ENCODE data around the gene STAU1.
A peak's percentile ranks its signal among the peaks of the same experiment; 100 is the strongest.
"Not testable (repeated sequence)": the region's sequence is repeated elsewhere in the genome, so short reads cannot be mapped to it uniquely, and the experiment has no call there.

STAU1 gene

GRCh38 chr20:49203746-49204145 lies 15.6 kb upstream of the STAU1 start:
- H3K79me2 ChIP-seq (ENCODE audit: insufficient read depth, low read depth): no peaks in the 10 kb centered on the region
- no peaks in the 10 kb centered on the region for H3K36me3 ChIP-seq (ENCODE audit: insufficient read depth)

DNA sequence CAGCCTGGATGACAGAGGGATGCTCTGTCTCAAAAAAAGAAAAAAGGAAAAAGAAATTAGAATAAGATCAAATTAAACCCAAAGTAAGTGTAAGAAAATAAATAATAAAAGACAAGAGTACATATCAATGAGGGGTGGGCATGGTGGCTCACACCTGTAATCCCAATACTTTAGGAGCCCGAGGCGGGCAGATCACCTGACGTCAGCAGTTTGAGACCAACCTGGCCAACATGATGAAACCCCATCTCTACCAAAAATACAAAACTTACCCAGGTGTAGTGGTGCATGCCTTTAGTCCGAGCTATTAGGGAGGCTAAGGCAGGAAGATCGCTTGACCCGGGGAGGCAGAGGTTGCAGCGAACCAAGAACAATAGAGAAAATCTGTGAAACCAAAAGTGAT lies 14.9 kb upstream of the STAU1 start:
- no peaks in the 10 kb centered on the region for H4K20me1 ChIP-seq (ENCODE audit: insufficient read depth)
- no peak overlapping the region for H2AFZ ChIP-seq (ENCODE audit: low read depth)
- H3K4me1 ChIP-seq (ENCODE audit: low read depth, poor library complexity, severe bottlenecking): no peaks in the 10 kb centered on the region
- no peaks in the 10 kb centered on the region for H3K36me3 ChIP-seq (ENCODE audit: insufficient read depth)
- H3K79me2 ChIP-seq (ENCODE audit: insufficient read depth, low read depth): no peaks in the 10 kb centered on the region
- H3K4me2 ChIP-seq: no peak overlapping the region
- no peak overlapping the region for H3K9ac ChIP-seq
- no peak overlapping the region for H3K4me3 ChIP-seq (IDR thresholded peaks at IDR 0.05; ENCODE audit: insufficient read depth, low read depth, low read length)
- TF ChIP-seq, protein P1, sequence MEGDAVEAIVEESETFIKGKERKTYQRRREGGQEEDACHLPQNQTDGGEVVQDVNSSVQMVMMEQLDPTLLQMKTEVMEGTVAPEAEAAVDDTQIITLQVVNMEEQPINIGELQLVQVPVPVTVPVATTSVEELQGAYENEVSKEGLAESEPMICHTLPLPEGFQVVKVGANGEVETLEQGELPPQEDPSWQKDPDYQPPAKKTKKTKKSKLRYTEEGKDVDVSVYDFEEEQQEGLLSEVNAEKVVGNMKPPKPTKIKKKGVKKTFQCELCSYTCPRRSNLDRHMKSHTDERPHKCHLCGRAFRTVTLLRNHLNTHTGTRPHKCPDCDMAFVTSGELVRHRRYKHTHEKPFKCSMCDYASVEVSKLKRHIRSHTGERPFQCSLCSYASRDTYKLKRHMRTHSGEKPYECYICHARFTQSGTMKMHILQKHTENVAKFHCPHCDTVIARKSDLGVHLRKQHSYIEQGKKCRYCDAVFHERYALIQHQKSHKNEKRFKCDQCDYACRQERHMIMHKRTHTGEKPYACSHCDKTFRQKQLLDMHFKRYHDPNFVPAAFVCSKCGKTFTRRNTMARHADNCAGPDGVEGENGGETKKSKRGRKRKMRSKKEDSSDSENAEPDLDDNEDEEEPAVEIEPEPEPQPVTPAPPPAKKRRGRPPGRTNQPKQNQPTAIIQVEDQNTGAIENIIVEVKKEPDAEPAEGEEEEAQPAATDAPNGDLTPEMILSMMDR (conservative IDR thresholded peaks at IDR 0.05; ENCODE audit: low read depth, low read length): no peak
- H3K27ac ChIP-seq: no peak overlapping the region
- H3K27me3 ChIP-seq (ENCODE audit: insufficient read depth, low read depth): no peaks in the 10 kb centered on the region

More at GRCh38 chr20:49203746-49204145, 15.6 kb upstream of the STAU1 start:
- Histone ChIP-seq H4K20me1 (ENCODE audit: insufficient read depth) (no peaks in the 10 kb centered on the region), H3K9ac (no peak overlapping the region), H3K4me2 (no peak overlapping the region), H2AFZ (ENCODE audit: low read depth) (no peak overlapping the region), H3K4me1 (ENCODE audit: low read depth, poor library complexity, severe bottlenecking) (no peaks in the 10 kb centered on the region), H3K27ac (no peak overlapping the region), H3K27me3 (ENCODE audit: insufficient read depth, low read depth) (no peaks in the 10 kb centered on the region), H3K4me3 (IDR thresholded peaks at IDR 0.05; ENCODE audit: insufficient read depth, low read depth, low read length) (no peak overlapping the region)
- TF ChIP-seq, protein P1 (conservative IDR thresholded peaks at IDR 0.05; ENCODE audit: low read depth, low read length): no peak

DNA sequence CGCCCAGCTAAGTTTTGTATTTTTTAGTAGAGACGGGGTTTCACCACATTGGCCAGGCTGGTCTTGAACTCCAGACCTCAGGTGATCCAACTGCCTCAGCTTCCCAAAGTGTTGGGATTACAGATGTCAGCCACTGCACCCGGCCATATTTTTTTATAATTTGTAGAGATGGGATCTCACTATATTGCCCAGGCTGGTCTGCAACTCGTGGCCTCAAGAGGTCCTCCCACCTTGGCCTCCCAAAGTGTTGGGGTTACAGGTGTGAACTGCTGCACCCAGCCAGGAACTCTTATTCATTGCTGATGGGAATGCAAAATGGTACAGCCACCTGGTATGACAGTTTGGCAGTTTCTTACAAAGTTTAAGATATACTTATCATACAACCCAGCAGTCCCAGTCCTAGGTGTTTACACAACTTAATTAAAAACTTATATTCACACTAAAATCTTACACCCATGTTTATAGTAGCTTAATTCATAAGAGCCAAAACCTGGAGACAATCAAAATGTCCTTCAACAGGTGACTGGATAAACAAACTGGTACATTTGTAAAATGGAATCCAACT lies 11.7 kb upstream of the STAU1 start:
- H2AFZ ChIP-seq (ENCODE audit: low read depth): no peak overlapping the region
- H3K27ac ChIP-seq: no peak overlapping the region
- H4K20me1 ChIP-seq (ENCODE audit: insufficient read depth): no peaks in the 10 kb centered on the region
- H3K9ac ChIP-seq: no peak overlapping the region
- no peak overlapping the region for H3K4me3 ChIP-seq (IDR thresholded peaks at IDR 0.05; ENCODE audit: insufficient read depth, low read depth, low read length)
- no peaks in the 10 kb centered on the region for H3K79me2 ChIP-seq (ENCODE audit: insufficient read depth, low read depth)
- no peaks in the 10 kb centered on the region for H3K27me3 ChIP-seq (ENCODE audit: insufficient read depth, low read depth)
- no peaks in the 10 kb centered on the region for H3K36me3 ChIP-seq (ENCODE audit: insufficient read depth)
- no peak overlapping the region for H3K4me2 ChIP-seq
- no peaks in the 10 kb centered on the region for H3K4me1 ChIP-seq (ENCODE audit: low read depth, poor library complexity, severe bottlenecking)
- TF ChIP-seq, protein P1 (conservative IDR thresholded peaks at IDR 0.05; ENCODE audit: low read depth, low read length): no peak

- not testable (repeated sequence) for H3K27me3 ChIP-seq (ENCODE audit: insufficient read depth, low read depth); H2AFZ ChIP-seq (ENCODE audit: low read depth); H3K4me1 ChIP-seq (ENCODE audit: low read depth, poor library complexity, severe bottlenecking); H3K9ac ChIP-seq; H3K4me2 ChIP-seq; H3K36me3 ChIP-seq (ENCODE audit: insufficient read depth); H3K4me3 ChIP-seq (IDR thresholded peaks at IDR 0.05; ENCODE audit: insufficient read depth, low read depth, low read length); H4K20me1 ChIP-seq (ENCODE audit: insufficient read depth); H3K27ac ChIP-seq; H3K79me2 ChIP-seq (ENCODE audit: insufficient read depth, low read depth)
Observed at GRCh38 chr20:49192944-49193518, 4.9 kb upstream of the STAU1 start.

DNA sequence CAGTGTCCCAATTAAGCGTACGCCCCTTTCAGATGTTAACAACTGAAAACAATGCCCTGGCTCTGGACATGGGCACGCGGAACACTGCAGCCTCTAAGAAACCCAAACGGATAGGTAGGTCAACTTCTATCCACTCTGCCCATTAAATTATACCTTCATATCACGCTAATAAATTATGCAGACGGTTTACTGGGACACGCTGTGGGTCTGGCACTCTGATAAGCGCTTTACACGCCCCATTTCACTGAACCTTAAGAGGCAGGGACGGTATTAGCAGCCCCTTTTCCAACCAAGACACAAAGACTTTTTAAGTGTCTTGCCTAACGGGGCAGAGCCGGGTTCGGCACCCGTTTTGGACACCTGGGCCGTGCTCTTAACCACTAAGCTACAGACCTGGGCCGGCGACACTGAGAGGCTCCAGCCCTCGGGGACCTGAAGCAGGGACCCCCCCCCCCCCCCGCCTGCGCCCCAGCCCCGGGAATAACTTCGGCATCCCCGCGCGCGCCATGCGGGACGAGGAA lies 744 bp downstream of the STAU1 start:
- Histone ChIP-seq H3K36me3 (ENCODE audit: insufficient read depth) (no peaks in the 10 kb centered on the region), H3K4me3 (IDR thresholded peaks at IDR 0.05; ENCODE audit: insufficient read depth, low read depth, low read length) (no peak overlapping the region), H3K9ac (peak overlapping the region; percentile 49; the same call in 1 of the 2 replicates), H3K4me1 (ENCODE audit: low read depth, poor library complexity, severe bottlenecking) (peaks cover 35% of the 10 kb centered on the region), H3K4me2 (peak overlapping the region; percentile 77), H2AFZ (ENCODE audit: low read depth) (peak overlapping the region; percentile 5; the same call in 1 of the 2 replicates), H3K27ac (peak overlapping the region; percentile 56), H4K20me1 (ENCODE audit: insufficient read depth) (peaks cover 22% of the 10 kb centered on the region), H3K79me2 (ENCODE audit: insufficient read depth, low read depth) (peaks cover 51% of the 10 kb centered on the region), H3K27me3 (ENCODE audit: insufficient read depth, low read depth) (no peaks in the 10 kb centered on the region)
- TF ChIP-seq, protein P1 (conservative IDR thresholded peaks at IDR 0.05; ENCODE audit: low read depth, low read length): no peak
